ENCODE data around the gene GCNT1. TPM values are rescaled to one million over a fixed set of nuclear protein-coding genes. Genes with fewer than 3 reads are reported as not detected.
"Not testable (repeated sequence)": the region's sequence is repeated elsewhere in the genome, so short reads cannot be mapped to it uniquely, and the experiment has no call there.

GCNT1 gene
- total RNA-seq, 2 experiments from 2014 or later: 18.2 to 38.4 TPM

- ChIA-PET CTCF (ENCODE audit: unreplicated experiment) (interaction anchor here (0.9 kb wide), 1 partner anchor 15 kb away, joined by 3 read pairs; no protein-coding TSS in a partner anchor), POLR2A (interaction anchor here (1.3 kb wide), 1 partner anchor 84 kb away, joined by 3 read pairs; no protein-coding TSS in a partner anchor)
- no peak overlapping the region for H3K4me2 ChIP-seq (ENCODE audit: low read length)
- H3K4me3 ChIP-seq (ENCODE audit: low read depth, low read length, poor library complexity, severe bottlenecking): no peak overlapping the region
- no peak for TF ChIP-seq EZH2phosphoT487 (IDR thresholded peaks at IDR 0.05; ENCODE audit: borderline replicate concordance, low read depth, low read length)
- TF ChIP-seq CTCF (conservative IDR thresholded peaks at IDR 0.05; ENCODE audit: low read length): no peak
- DNase-seq (ENCODE audit: low spot score): no peak
- H3K9me2 ChIP-seq (ENCODE audit: insufficient read depth, low read length): no peaks in the 10 kb centered on the region
- peaks cover 24% of the 10 kb centered on the region; the same call in 1 of the 2 replicates for H3K9me3 ChIP-seq (ENCODE audit: low read length)
- H3K36me3 ChIP-seq (ENCODE audit: insufficient read depth, low read length): peaks cover 57% of the 10 kb centered on the region
- H3K4me1 ChIP-seq (ENCODE audit: insufficient read depth, low read length, poor library complexity, severe bottlenecking): peaks cover 38% of the 10 kb centered on the region
- no peak overlapping the region for H2AFZ ChIP-seq (ENCODE audit: low read length)
- no peaks in the 10 kb centered on the region for H4K20me1 ChIP-seq (ENCODE audit: insufficient read depth, low read length)
- no peak overlapping the region for H3K27ac ChIP-seq (ENCODE audit: low read depth, low read length, poor library complexity, severe bottlenecking)
- intact Hi-C loops (cut with micrococcal nuclease; ENCODE audit: unreplicated experiment): no loop called here
- no TSS peak for BruUV-seq (replicated peaks)
- H3K79me2 ChIP-seq (ENCODE audit: insufficient read depth, low read depth, low read length): peaks cover 75% of the 10 kb centered on the region
These were observed 19.2 kb downstream of the GCNT1 start for GRCh38 chr9:76478226-76478625.

GRCh38 chr9:76479337-76479736 is 20.4 kb downstream of the GCNT1 start:
- peaks cover 34% of the 10 kb centered on the region for H3K4me1 ChIP-seq (ENCODE audit: insufficient read depth, low read length, poor library complexity, severe bottlenecking)
- peaks cover 24% of the 10 kb centered on the region; the same call in 1 of the 2 replicates for H3K9me3 ChIP-seq (ENCODE audit: low read length)
- H4K20me1 ChIP-seq (ENCODE audit: insufficient read depth, low read length); H3K9me2 ChIP-seq (ENCODE audit: insufficient read depth, low read length); H3K4me2 ChIP-seq (ENCODE audit: low read length); H2AFZ ChIP-seq (ENCODE audit: low read length); H3K4me3 ChIP-seq (ENCODE audit: low read depth, low read length, poor library complexity, severe bottlenecking); intact Hi-C loops (cut with micrococcal nuclease; ENCODE audit: unreplicated experiment); H3K27ac ChIP-seq (ENCODE audit: low read depth, low read length, poor library complexity, severe bottlenecking); CTCF ChIA-PET (ENCODE audit: unreplicated experiment); POLR2A ChIA-PET; BruUV-seq (replicated peaks); DNase-seq (ENCODE audit: low spot score): not testable (repeated sequence)
- H3K36me3 ChIP-seq (ENCODE audit: insufficient read depth, low read length): peaks cover 66% of the 10 kb centered on the region
- peaks cover 73% of the 10 kb centered on the region for H3K79me2 ChIP-seq (ENCODE audit: insufficient read depth, low read depth, low read length)

- TF ChIP-seq EZH2phosphoT487 (IDR thresholded peaks at IDR 0.05; ENCODE audit: borderline replicate concordance, low read depth, low read length) (no peak), CTCF (conservative IDR thresholded peaks at IDR 0.05; ENCODE audit: low read length) (no peak)
- no peaks in the 10 kb centered on the region for H4K20me1 ChIP-seq (ENCODE audit: insufficient read depth, low read length)
- H3K79me2 ChIP-seq (ENCODE audit: insufficient read depth, low read depth, low read length): peaks cover 74% of the 10 kb centered on the region
- H3K9me3 ChIP-seq (ENCODE audit: low read length): peaks cover 24% of the 10 kb centered on the region
- ChIA-PET CTCF (ENCODE audit: unreplicated experiment) (no interaction called here), POLR2A (interaction anchor here (1.0 to 1.4 kb wide), 4 partner anchors 10 to 23 kb away, joined by 3 to 5 read pairs (median 4); no protein-coding TSS in a partner anchor)
- no peak overlapping the region for H2AFZ ChIP-seq (ENCODE audit: low read length)
- no peak for DNase-seq (ENCODE audit: low spot score)
- peaks cover 15% of the 10 kb centered on the region for H3K4me1 ChIP-seq (ENCODE audit: insufficient read depth, low read length, poor library complexity, severe bottlenecking)
- no peaks in the 10 kb centered on the region for H3K9me2 ChIP-seq (ENCODE audit: insufficient read depth, low read length)
- peaks cover 65% of the 10 kb centered on the region for H3K36me3 ChIP-seq (ENCODE audit: insufficient read depth, low read length)
- no peak overlapping the region for H3K4me3 ChIP-seq (ENCODE audit: low read depth, low read length, poor library complexity, severe bottlenecking)
- H3K27ac ChIP-seq (ENCODE audit: low read depth, low read length, poor library complexity, severe bottlenecking): no peak overlapping the region
- no TSS peak for BruUV-seq (replicated peaks)
- intact Hi-C loops (cut with micrococcal nuclease; ENCODE audit: unreplicated experiment): no loop called here
- H3K4me2 ChIP-seq (ENCODE audit: low read length): no peak overlapping the region
These were observed 27.2 kb downstream of the GCNT1 start for GRCh38 chr9:76486151-76486550.
